HG03558 (cell line): Measurements from ENCODE around the gene DSP.

Experiments used
- ATAC-seq: cut with Tn5 transposase; IDR thresholded peaks from one replicate; pipeline ENCODE4 v1.9.1; 2021; ENCODE audit warnings: moderate number of reproducible peaks; ENCODE audit not compliant: unreplicated experiment; ENCODE audit errors: extremely low read depth

DSP gene

GRCh38 chr6:7541175-7542064 is at the start of gene DSP:
TSS of gene DSP (plus strand) at chr6:7541671. CDS start at chr6:7541916, 245 bp downstream.
- no peak for ATAC-seq

- ATAC-seq: no peak
Observed at GRCh38 chr6:7493866-7494265, 47.6 kb upstream of the DSP start.

- no peak for ATAC-seq
Observed at GRCh38 chr6:7494638-7495037, 46.8 kb upstream of the DSP start.

GRCh38 chr6:7496266-7496875 is 45.1 kb upstream of the DSP start:
- no peak for ATAC-seq

GRCh38 chr6:7500752-7501282 is 40.7 kb upstream of the DSP start:
- no peak for ATAC-seq

GRCh38 chr6:7502743-7503142 is 38.7 kb upstream of the DSP start:
- no peak for ATAC-seq

GRCh38 chr6:7504041-7504440 is 37.4 kb upstream of the DSP start:
- ATAC-seq: no peak

- no peak for ATAC-seq
Observed at GRCh38 chr6:7505189-7505699, 36.2 kb upstream of the DSP start.

- ATAC-seq: no peak
Observed at GRCh38 chr6:7507600-7507999, 33.9 kb upstream of the DSP start.

GRCh38 chr6:7512320-7512719 is 29.2 kb upstream of the DSP start:
- ATAC-seq: no peak

- ATAC-seq: no peak
Observed at GRCh38 chr6:7513529-7513928, 27.9 kb upstream of the DSP start.

GRCh38 chr6:7515363-7515762 is 26.1 kb upstream of the DSP start:
- no peak for ATAC-seq

GRCh38 chr6:7518877-7519276 is 22.6 kb upstream of the DSP start:
- ATAC-seq: no peak

GRCh38 chr6:7522873-7523272 is 18.6 kb upstream of the DSP start:
- ATAC-seq: no peak

GRCh38 chr6:7523922-7524321 is 17.5 kb upstream of the DSP start:
- no peak for ATAC-seq

GRCh38 chr6:7526755-7527154 is 14.7 kb upstream of the DSP start:
- no peak for ATAC-seq

GRCh38 chr6:7528565-7528964 is 12.9 kb upstream of the DSP start:
- ATAC-seq: no peak

- ATAC-seq: no peak
Observed at GRCh38 chr6:7529141-7529540, 12.3 kb upstream of the DSP start.

- ATAC-seq: no peak
Observed at GRCh38 chr6:7532232-7532631, 9.2 kb upstream of the DSP start.

GRCh38 chr6:7532821-7533220 is 8.7 kb upstream of the DSP start:
- no peak for ATAC-seq

GRCh38 chr6:7534192-7534591 is 7.3 kb upstream of the DSP start:
- ATAC-seq: no peak
